Left cardiac atrium (tissue), 4 donors: ENCODE measurements around the gene SLC4A4. TPM values are rescaled to one million over a fixed set of nuclear protein-coding genes. Genes with fewer than 3 reads are reported as not detected.
"Not testable (repeated sequence)": the region's sequence is repeated elsewhere in the genome, so short reads cannot be mapped to it uniquely, and the experiment has no call there.

ENCODE experiments used
- ATAC-seq, 2 donors: fragments of 200-7000 bp; cut with Tn5 transposase; one replicate each; pipeline ENCODE4 v1.9.1; 2020; ENCODE audit warnings: mild to moderate bottlenecking in 2 of 2, moderate library complexity in 2 of 2
- DNase-seq: peaks from one replicate; pipeline ENCODE4 v3.0.0-alpha.2; 2020
- intact Hi-C, 2 donors: fragments of 100-400 bp; cut with DNase I; formaldehyde crosslinking; loops; one replicate each; pipeline versions ENCODE4 v1.14.1 to v1.15.1; 2022 to 2023
- total RNA-seq, 2 donors: library from RNA; stranded (reverse); fragmentation: NEBNext Ultra II Directional; extraction: Animal tissue kit (Norgen Biotek cat#: 25700); gene quantifications; one replicate each; pipeline ENCODE4 v1.2.1, GENCODE V29; 2021
- donor health status: DM: no; HTN: yes; CAD: no.
- donor health status: DM: no; HTN: yes; CAD: no; lungs with severe emphysema.
- donor health status: DM: yes; HTN: yes; CAD: no.
- donor health status: Dilated cardiomyopathy.

The SLC4A4 gene
- total RNA-seq, 2 donors from 2014 or later, result 18.6 to 22.8 TPM

DNA sequence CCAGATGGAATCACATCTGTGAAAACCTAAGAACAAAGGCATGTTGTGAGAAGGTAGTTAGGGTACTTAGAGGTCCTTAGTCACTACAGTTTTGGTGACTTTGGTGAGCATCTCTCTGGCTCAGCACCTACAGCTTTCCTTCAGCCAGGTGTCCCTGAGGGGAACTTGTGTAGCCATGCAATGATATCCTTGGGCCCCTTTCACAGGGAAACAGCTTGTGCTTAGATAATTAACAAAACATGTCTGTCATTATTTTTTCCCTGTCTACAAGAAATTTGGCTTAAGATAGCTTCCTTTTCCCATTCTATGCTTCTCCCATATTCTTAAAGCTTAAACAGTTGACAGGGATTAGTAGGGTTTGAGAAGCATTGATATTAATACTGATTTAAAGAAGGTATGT, 63.8 kb downstream of the SLC4A4 start:
- DNase-seq (no peak), ATAC-seq (no peak)
- intact Hi-C loops, result no loop called here

DNA sequence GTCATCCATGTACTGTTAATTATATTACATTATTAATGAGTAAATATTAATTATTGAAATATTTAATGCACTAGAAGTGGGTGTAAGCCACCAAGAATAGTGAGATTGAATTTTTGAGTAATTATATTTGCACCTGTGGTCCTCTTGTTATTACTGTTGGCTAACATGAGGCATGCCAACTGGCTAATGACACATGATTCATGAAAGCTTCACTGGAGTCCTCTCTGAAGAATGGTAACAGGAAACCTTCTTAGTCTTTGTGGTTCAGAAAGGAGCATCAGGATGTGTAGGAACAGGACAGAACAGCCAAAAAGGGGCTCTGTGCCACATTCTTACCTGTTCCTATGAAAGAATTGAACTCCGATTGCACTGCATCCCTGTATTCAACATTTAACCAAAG, 65.2 kb downstream of the SLC4A4 start:
- intact Hi-C loops, result no loop called here
- no peak for DNase-seq
- no peak for ATAC-seq

DNA sequence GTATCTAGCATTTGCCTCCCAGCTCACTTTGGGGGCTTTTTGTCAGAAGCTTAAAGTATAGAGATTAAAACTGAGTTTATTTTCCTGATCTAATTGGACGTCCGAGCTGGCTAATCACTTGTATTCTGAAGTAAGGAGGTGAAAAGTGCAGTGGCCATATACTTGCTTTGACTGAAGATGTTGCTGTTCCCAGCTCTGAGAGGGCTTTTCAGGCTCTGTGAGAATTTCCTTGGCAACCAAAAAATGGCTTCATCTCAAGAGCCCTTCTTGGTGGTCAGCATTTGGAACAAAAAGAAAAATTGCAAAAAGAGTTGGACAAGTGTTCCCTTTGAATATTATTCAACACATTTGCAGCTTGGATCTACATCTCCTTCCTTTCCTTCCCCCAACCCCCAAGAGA, 67.0 kb downstream of the SLC4A4 start:
- ATAC-seq (no peak), DNase-seq (no peak)
- intact Hi-C loops, result no loop called here

DNA sequence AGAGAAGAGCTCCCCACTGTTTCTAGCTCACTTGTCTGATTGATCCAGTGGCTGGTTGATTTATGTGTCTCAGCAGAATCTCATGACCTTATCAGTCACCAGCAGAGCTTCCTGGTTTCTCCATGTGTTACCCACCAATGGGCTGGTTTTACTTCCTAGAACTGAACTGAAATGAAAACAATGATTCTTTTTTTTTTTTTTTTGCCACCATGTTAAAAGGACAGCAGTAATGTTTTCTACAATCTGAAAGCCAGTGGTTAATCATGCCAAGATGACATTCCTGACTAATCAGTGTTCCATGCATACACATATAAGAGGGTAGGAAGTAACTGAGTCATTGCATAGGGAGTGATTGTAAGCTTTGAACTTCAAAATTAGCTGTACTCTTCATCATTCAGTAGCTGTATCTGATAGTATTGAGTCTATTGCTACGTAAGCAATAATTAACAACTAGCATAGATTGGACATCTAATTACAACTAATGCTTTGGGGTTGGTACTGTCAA, 67.7 kb downstream of the SLC4A4 start:
- DNase-seq, result no peak
- no peak for ATAC-seq
- intact Hi-C loops, result no loop called here

DNA sequence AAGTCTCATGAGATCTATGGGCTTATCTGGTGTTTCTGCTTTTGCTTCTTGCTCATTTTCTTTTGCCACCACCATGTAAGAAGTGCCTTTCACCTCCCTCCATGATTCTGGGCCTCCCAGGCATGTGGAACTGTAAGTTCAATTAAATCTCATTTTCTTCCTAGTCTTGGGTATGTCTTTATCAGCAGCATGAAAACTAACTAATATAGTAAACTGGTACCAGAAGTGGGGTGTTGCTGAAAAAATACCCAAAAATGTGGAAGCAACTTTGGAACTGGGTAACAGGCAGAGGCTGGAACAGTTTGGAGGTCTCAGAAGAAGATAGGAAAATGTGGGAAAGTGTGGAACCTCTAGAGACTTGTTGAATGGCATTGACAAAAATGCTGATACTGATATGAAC, 70.1 kb downstream of the SLC4A4 start:
- ATAC-seq, DNase-seq, intact Hi-C loops: not testable (repeated sequence)

DNA sequence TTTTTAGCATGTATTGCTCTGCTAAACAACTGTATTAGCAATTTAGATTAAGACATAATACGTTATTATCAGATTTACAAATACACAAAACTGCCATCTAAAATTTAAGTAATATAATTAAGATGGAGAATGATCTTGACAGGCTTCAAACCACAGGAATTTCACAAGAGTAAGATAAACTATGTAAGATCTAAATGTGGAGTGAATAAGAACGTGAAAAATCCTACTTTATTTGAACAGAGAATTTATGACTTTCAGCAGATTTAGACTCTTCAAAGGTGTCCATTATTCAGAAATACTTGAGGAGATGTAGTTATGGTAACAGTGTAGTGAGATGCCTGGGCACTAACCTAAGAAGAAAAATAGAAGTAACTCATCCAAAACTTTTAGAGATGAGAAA, 73.2 kb downstream of the SLC4A4 start:
- intact Hi-C loops, result no loop called here
- ATAC-seq, result no peak
- no peak for DNase-seq

DNA sequence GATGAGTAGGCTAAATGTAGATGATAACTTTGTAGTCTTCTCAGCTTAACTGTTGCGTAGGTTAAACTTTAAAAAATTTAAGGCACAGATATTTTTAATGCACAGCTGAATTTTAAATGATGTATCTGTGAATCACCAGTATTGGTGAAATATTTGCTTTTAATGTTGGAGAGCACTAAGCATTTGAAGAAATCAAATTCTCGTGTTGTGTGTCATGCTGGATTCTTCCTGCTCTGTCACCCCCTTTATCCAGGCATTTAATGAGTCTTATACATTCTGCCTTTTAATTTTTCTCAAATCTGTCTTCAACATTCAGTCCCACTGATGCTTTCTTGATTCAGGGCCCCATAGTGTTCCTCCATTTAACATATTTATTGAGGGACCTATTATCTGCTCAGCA, 76.7 kb downstream of the SLC4A4 start:
- intact Hi-C loops, result no loop called here
- ATAC-seq (no peak), DNase-seq (no peak)

DNA sequence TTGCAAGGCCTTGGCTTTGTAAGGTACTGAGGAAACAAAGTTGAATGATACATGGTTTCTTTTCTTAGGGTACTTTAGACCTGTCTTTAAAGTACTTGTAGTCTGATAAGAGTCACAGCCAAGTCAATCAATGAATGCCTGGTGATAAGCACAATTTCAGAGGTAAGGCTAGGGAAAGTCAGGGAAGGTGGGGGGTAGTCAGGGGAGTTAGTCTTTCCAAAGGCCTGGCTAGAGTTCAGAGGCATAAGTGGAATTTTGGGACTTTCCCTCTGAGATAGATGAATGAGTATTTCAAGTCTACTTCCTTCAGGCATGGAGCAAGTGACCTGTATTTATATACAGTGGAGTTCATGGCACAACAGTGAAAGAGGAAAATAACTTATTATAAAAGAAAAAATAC, 78.3 kb downstream of the SLC4A4 start:
- no peak for DNase-seq
- intact Hi-C loops, result no loop called here
- ATAC-seq, result no peak

DNA sequence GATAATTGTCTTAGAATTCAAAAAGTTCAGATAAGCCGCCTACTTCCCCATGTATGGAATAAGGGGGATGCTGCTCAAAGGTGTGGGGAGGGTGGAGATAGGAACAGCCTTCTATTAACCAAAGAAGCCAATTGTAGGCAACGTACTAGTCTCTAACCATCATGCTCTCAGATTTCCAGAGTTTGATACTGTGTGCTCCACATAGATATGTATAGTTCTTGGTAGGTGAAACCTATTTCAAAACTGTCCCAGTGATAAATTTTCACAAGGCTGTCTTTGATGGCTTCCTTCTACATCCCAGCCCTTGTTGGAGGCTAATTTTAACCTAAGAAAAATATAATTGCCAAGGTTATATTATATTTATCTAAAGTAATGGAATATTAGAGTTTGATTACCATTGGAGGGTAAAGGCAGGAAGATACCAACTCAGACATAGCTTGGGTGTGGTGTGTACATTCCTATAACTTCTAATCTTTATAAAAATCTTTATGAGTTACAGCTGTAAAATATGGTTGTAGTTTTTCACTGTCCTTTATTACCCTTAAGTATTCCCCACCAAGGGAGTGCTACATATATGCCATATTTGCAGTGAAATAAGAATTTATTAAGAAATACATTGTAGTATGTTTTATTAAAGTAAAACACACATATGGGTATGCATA, 87.7 kb downstream of the SLC4A4 start:
- ATAC-seq, result no peak
- intact Hi-C loops, result no loop called here
- DNase-seq, result no peak

DNA sequence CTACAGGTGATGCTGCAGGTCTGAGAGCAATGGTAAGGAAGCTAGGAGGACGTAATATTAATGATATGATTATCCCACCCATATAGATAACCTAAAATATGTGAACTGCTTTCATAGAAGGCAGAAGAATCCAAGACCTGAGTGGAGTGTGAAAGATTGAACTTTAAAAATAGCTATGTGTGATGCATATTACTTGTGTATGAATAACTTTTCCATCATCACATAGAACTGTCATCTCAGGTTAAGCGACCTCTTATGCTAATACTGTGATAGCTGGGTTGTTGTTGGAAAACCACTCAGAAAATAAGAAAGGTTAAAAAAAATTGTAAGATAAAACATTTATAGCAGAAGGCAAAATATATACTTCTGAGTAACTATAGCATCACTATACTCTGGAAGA, 90.3 kb downstream of the SLC4A4 start:
- DNase-seq (no peak), ATAC-seq (no peak)
- intact Hi-C loops, result no loop called here

DNA sequence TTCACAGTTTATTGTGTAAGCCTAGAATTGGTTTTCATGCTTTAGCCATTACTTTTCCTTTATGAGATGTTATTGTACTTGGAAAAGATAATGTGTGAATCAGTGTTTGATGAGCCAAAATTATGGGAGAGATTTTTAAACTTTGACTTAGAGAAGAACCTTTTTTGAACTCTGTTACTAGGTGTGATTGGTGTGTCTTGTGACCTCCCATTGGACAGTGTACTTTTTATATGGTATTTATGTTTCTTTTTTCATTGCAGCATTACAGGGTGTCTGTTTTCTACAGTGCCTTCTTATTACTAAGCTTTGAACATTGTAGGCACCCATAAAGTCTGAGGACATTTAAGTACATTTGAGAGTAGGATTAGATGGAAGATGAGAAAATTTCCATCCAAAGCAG, 91.1 kb downstream of the SLC4A4 start:
- ATAC-seq (no peak), DNase-seq (no peak)
- intact Hi-C loops, result no loop called here

DNA sequence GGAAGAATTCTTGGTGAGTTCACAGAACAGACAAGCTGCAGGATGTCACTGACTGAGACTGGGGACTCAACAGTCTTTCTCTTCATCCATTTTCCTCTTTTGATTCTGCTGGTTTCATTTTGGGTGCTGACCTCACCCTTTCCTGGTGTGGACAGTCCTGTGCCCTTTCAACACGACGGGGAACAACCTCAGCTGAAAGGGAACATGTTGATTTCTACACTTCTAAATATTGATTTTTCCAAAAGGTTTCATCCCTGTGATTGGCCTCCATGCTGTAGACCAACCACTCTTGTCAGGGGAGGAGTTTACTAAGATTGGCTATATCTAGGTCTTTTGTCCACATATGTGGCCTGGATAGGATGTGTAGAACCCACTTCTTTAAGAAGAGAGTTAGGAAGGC, 91.8 kb downstream of the SLC4A4 start:
- ATAC-seq, result no peak
- DNase-seq, result no peak
- intact Hi-C loops, result no loop called here

DNA sequence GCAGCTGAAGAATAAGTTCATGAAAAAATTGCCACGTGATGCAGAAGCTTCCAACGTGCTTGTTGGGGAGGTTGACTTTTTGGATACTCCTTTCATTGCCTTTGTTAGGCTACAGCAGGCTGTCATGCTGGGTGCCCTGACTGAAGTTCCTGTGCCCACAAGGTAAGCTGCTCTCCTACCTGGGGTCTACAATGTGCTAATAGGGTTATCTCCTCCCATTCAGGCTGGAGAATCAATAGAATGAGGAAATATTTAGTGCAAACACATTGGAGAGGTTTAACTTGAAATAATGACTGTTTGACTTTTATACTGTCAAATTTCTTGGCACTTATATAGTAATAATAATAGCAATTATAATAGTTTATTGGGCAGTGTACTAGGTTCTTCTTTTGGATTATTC, 101.8 kb downstream of the SLC4A4 start:
- no peak for ATAC-seq
- intact Hi-C loops, result no loop called here
- no peak for DNase-seq

DNA sequence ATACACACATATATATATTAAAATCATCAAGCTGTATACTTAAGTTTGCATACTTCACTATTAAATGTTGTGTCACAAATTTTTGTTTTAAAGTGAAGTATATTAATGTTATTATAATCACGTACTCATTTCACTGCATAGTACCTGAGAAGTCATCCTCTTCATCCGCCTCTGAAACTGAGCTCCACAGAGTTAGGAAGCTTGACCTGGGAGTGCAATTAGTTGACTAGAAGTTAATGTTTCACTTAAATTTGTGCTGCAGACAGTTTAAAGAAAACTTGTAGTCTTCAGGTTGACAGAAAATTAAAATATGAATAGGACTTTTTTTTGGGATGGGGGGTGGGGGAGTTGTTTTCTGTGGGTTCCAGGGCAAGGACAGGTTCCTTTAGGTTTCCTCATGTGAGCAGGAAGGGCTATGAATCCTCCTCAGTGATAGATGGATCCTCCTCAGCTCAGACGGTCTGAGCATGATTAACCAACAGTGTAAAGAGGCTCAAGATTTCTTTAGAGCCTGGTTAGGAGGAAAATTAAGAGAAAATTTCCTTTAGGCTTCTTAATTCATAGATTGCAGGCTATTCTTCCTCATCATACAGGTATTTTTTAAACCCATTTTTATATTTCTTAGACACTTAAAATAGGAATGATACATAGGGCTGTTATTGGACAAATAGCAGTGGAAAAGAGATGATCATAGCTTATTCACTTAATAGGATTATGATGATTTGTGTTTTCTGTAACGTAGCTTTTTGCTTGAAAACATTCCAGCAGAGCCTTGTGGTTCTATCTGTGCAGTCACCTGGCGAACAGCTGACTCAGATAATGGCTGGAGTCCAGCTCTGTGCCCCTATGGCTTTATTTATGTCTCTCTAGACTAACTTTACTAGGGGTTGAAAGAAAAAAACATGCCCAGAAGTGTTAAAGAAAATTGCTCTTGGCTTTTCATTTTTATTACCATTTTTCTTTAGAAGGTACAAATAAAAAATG, 102.7 kb downstream of the SLC4A4 start:
- DNase-seq (no peak), ATAC-seq (no peak)
- intact Hi-C loops, result no loop called here

DNA sequence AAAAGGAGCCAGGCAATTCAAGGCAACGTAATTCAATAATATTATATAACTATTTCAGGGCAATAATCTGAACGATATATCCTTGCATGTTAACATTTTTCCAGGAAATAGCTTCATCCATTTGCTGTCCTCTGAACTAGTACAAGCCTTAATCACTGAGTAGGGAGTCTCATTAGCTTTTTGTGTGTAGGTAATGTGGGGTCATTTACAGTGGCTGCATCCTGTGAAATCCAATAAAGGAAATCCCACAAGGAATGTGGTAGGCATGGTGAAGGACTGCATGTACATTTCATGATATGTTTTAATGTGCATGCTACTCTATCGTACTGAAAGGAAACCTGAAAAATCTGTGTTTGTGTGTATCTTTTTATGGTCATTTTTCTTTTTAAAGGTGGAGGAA, 103.5 kb downstream of the SLC4A4 start:
- no peak for ATAC-seq
- no peak for DNase-seq
- intact Hi-C loops, result no loop called here

DNA sequence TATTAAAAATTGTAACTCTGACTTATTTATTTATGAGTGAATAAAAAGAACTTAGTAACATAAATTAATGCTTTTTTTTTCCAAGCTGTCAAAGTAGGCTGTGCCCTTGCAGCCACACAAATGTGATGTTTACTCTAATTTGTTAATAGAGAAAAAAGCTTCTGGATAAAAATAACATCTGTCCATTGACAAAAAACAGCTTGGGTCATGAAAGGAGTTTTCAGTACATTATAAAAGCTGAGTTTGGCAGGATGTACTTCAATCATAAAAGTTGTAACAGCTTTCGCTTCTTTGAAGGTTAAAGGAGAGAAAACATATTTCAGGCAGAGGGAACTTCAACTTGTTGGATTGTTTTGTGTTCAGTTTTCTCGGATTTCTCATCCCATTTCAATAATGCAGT, 105.6 kb downstream of the SLC4A4 start:
- intact Hi-C loops, result no loop called here
- no peak for DNase-seq

DNA sequence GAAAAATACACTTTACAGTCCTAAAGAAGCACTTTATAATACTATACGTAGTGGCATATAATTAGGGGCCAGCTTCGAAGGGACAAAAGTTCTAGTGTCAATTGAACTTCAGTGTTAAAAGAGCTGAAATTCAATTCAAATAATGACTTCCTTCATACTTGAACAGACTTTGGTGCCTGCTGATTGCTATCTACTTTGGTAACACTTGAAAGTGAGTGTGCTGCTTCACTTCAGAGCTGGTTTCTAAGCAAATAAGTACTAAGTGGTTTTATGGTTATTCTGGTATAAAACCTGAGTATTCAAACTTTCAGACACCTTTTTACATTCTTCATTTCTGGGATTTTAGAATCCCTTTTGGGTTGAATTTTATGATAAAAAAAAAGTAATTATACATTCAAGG, 107.0 kb downstream of the SLC4A4 start:
- DNase-seq, result no peak
- intact Hi-C loops, result no loop called here
- ATAC-seq, result no peak

More for the DNA sequence above, 105.6 kb downstream of the SLC4A4 start:
- no peak for ATAC-seq

DNA sequence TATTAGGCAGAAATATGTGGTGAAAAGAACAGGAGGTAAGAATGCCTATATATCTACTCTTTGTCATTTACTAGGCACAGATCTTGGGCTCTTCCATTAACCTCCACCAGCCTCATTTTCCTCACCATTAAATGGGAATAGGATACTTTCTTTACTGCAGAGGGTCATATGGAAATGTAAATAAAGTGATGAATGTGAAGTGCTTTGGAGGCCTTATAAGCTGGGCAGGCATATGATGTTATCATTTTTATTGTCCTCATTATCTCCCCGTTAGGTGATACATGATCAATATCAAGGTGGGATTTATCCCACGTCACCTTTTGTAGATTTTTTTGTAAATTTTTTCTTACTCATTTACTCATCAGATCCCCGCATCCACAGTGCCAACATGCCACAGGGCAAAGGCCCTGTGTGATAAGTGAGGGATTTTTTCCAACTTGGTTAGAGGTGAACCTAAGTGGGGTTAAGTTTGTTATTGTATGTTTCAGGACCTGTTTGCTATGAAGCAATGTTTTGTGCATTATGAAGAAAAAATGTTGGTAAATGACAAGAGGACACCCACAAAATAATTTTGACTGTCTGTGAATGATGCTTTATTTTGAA, 107.8 kb downstream of the SLC4A4 start:
- intact Hi-C loops, result no loop called here
- DNase-seq (no peak), ATAC-seq (no peak)

DNA sequence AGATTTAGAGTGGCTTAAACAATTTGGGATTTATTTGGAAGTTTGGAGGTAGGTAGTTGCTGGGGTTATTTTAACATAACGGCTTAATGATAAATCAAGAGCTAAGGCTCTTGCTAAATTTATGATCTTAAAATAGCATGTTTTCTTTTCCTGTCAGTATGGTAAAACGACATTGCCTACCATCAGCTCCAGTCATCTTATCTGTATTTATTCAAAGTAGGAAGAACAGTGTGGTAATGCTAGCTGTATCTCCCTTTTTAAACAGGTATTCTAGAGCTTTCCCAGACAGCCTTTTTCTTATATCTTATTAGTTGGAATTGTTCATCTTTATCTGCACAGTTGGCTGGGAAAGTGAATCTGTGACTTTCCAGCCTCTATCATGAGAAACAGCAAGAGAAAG, 110.2 kb downstream of the SLC4A4 start:
- intact Hi-C loops, result no loop called here
- DNase-seq, result no peak
- peak in 1 of 2 donors; percentile 60 for ATAC-seq

DNA sequence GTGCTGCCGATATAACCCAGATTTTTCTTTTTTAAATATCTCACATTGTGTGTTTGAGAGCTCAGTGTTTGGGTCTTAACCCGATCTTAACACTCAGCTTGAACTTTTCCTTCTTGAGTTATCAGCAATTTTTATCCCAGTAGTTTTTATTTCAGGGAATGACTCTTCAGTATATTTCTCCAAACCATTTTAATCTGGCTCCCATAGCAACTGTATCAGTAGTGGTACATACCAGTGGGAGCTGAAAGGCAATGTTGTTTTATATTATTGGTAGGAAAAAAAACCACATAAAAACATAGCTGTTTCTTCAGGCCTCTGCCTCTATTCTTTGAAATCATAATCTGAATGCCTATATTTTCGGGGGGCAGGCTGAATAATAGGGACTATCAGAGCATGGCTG, 111.1 kb downstream of the SLC4A4 start:
- no peak for DNase-seq
- peak in 1 of 2 donors; percentile 59 for ATAC-seq
- intact Hi-C loops, result no loop called here
